Activated B cell treated with CpG ODN at 0.5 μM for 24 hours (primary cell): ENCODE data around the gene AP1M2. TPM values are rescaled to one million over a fixed set of nuclear protein-coding genes. Genes with fewer than 3 reads are reported as not detected.

Experiments used
- ATAC-seq: fragments of 200-7000 bp; cut with Tn5 transposase; one replicate; pipeline ENCODE4 v1.10.0; 2021; ENCODE audit warnings: low read depth, mild to moderate bottlenecking, moderate library complexity
- CTCF ChIA-PET: fragments of 350-600 bp; sonication (Branson Sonifier 250); formaldehyde crosslinking; loops from one replicate; lab custom pipeline; 2021; ENCODE audit warnings: antibody characterized with exemption; lab: Charles Lee
- POLR2A ChIA-PET: fragments of 350-600 bp; sonication (Branson Sonifier 250); formaldehyde crosslinking; loops from one replicate; lab custom pipeline; 2021; ENCODE audit warnings: antibody characterized with exemption; lab: Charles Lee
- DNase-seq: peaks from one replicate; pipeline ENCODE4 v3.0.0; 2022
- H3K27ac Mint-ChIP-seq: one replicate; pipeline ENCODE4 v1.8.0; 2020; ENCODE audit warnings: mixed read lengths
- H3K27me3 Mint-ChIP-seq: one replicate; pipeline ENCODE4 v1.8.0; 2021; ENCODE audit warnings: mixed read lengths
- H3K36me3 Mint-ChIP-seq: one replicate; pipeline ENCODE4 v1.8.0; 2021; ENCODE audit warnings: low read depth, mixed read lengths
- H3K4me1 Mint-ChIP-seq: one replicate; pipeline ENCODE4 v1.8.0; 2021; ENCODE audit warnings: mixed read lengths
- H3K4me3 Mint-ChIP-seq: one replicate; pipeline ENCODE4 v1.8.0; 2020; ENCODE audit warnings: mild to moderate bottlenecking, mixed read lengths
- H3K9me3 Mint-ChIP-seq: one replicate; pipeline ENCODE4 v1.8.0; 2020; ENCODE audit warnings: mixed read lengths
- intact Hi-C: fragments of 100-400 bp; cut with micrococcal nuclease; formaldehyde crosslinking; loops from one replicate; pipeline ENCODE4 v1.15.1; 2024
- total RNA-seq: library from RNA; stranded (reverse); gene quantifications from 2 replicates; pipeline ENCODE4 v1.2.3, GENCODE V29; 2022
- TF ChIP-seq, protein P1 (sequence below): fragments of 200-600 bp; IDR thresholded peaks from one replicate; pipeline ENCODE4 v1.8.0; 2022; ENCODE audit warnings: antibody characterized with exemption, mild to moderate bottlenecking

AP1M2 gene
- total RNA-seq, 1 donor from 2014 or later, result not detected

DNA sequence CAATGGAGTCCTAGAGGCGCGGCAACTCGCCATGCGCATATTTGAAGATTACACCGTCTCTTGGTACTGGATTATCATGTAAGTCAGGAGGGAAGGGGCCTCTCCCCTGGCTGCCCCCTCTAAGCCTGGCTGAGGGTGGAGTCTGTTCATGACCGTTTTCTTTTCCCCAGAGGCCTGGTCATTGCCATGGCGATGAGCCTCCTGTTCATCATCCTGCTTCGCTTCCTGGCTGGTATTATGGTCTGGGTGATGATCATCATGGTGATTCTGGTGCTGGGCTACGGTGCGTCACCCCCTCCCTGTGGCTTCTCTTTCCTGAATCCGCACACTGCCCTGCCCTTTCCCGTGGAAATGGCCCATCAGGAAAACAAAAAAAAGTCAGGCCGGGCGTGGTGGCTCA is 44.8 kb upstream of the AP1M2 start:
- peaks cover 77% of the 10 kb centered on the region for H3K36me3 Mint-ChIP-seq

DNA sequence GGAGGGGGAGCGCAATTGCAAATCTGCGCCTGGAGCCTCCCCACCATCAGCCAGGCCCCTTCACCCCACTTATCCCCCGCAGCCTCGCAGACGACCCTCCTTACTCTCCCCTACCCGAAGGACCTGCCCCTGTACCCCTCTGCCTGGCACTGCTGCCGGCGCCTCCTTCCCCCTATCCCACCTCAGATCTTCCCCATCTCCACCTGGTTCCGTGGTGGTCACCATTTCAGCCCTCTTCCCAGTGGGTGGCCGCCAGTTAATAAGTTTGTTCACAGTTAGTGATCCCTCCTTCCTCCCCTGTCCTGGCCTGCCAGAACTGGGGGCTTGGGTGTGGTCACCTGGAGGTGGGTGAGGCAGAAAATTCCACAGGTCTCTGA is 38.6 kb upstream of the AP1M2 start:
- peak overlapping the region; percentile 46 for H3K27ac Mint-ChIP-seq
- intact Hi-C loops, result no loop called here
- no peak for DNase-seq
- H3K27me3 Mint-ChIP-seq, result no peaks in the 10 kb centered on the region
- no peak for ATAC-seq
- peaks cover 55% of the 10 kb centered on the region for H3K36me3 Mint-ChIP-seq
- CTCF ChIA-PET, result no interaction called here
- TF ChIP-seq, protein P1, sequence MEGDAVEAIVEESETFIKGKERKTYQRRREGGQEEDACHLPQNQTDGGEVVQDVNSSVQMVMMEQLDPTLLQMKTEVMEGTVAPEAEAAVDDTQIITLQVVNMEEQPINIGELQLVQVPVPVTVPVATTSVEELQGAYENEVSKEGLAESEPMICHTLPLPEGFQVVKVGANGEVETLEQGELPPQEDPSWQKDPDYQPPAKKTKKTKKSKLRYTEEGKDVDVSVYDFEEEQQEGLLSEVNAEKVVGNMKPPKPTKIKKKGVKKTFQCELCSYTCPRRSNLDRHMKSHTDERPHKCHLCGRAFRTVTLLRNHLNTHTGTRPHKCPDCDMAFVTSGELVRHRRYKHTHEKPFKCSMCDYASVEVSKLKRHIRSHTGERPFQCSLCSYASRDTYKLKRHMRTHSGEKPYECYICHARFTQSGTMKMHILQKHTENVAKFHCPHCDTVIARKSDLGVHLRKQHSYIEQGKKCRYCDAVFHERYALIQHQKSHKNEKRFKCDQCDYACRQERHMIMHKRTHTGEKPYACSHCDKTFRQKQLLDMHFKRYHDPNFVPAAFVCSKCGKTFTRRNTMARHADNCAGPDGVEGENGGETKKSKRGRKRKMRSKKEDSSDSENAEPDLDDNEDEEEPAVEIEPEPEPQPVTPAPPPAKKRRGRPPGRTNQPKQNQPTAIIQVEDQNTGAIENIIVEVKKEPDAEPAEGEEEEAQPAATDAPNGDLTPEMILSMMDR, result no peak
- POLR2A ChIA-PET, result interaction anchor here (0.8 kb wide), 1 partner anchor 29 kb away, joined by 3 read pairs; no protein-coding TSS in a partner anchor
- H3K9me3 Mint-ChIP-seq, result no peaks in the 10 kb centered on the region
- H3K4me1 Mint-ChIP-seq, result peaks cover 33% of the 10 kb centered on the region
- H3K4me3 Mint-ChIP-seq, result no peak overlapping the region

More for the DNA sequence above, 44.8 kb upstream of the AP1M2 start:
- Mint-ChIP-seq H3K27ac (peak overlapping the region; percentile 30), H3K9me3 (no peaks in the 10 kb centered on the region), H3K4me1 (peaks cover 4% of the 10 kb centered on the region), H3K4me3 (no peak overlapping the region), H3K27me3 (no peaks in the 10 kb centered on the region)
- POLR2A ChIA-PET, result interaction anchor here (0.7 kb wide), 1 partner anchor 207 kb away, joined by 7 read pairs; no protein-coding TSS in a partner anchor
- TF ChIP-seq, protein P1, result no peak
- CTCF ChIA-PET, result no interaction called here
- ATAC-seq (no peak), DNase-seq (no peak)
- intact Hi-C loops, result no loop called here

DNA sequence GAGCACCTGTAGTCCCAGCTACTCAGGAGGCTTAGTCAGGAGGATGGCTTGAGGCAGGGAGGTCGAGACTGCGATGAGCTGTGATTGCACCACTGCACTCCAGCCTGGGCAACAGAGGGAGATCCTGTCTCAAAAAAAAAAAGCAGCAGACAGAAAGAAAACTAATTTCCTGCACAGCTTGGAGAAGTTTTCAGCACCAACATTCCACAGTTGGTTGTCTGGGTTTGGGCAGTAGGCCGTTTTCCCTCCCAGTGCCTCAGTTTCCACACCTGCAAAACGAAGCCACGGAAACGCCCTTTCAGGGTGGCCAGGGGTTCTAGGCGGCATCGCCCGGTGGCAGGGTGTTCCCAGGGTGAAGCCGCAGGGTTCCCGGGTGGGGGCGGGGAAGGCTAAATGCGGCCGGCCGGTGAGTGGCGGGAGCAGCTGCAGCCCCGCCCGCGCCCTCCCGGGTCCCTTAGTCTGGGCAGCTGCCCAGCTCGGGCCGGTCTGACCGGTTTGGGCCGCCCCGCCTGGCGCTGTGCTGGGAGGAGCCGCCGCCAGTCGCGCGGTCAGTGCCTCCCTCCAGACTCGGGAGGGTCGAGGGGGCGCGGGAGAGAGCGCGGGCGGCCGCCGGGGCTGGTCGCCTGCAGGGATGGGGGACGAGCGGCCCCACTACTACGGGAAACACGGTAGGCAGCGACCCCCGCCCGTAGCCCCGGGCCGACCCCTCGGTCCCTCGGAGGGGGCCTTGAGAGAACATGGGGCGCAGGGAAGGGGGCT is 38.1 kb upstream of the AP1M2 start, which contains the start of gene SLC44A2:
TSS of gene SLC44A2 (plus strand) at position 551 of the 759 bp plus-strand sequence. CDS start at position 632, 81 bp downstream.
- Mint-ChIP-seq H3K4me3 (peak within 1 kb of the TSS; percentile 16), H3K27ac (peak within 1 kb of the TSS; percentile 46), H3K9me3 (no peaks in the 10 kb centered on the region), H3K4me1 (peaks cover 37% of the 10 kb centered on the region), H3K36me3 (peaks cover 55% of the 10 kb centered on the region), H3K27me3 (no peaks in the 10 kb centered on the region)
- TF ChIP-seq, protein P1, result no peak
- ChIA-PET POLR2A (no interaction called here), CTCF (no interaction called here)
- intact Hi-C loops, result no loop called here
- ATAC-seq (no peak), DNase-seq (no peak)

DNA sequence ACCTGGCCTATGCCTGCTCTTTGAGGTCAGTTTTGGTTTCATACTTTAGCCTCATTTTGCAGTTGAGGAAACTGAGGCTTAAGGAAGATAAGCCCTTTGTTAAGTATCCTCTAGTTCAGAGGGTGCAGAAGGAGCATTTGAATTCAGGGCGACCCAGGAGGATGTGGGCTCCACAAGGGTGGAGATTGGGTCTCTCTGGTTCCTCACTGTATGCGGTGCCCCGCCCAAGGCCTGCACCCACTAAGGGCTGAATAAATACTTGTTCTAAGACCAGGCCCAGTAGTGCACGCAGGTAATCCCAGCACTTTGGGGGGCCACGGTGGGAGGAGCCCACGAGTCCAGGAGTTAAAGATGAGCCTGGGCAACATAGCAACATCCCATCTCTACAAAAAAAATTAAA is 37.5 kb upstream of the AP1M2 start:
- TF ChIP-seq, protein P1, result no peak
- ChIA-PET POLR2A (no interaction called here), CTCF (interaction anchor here (2.2 kb wide), 1 partner anchor 19 kb away, joined by 6 read pairs; no protein-coding TSS in a partner anchor)
- Mint-ChIP-seq H3K27me3 (no peaks in the 10 kb centered on the region), H3K4me1 (peaks cover 37% of the 10 kb centered on the region), H3K4me3 (peak overlapping the region; percentile 16), H3K36me3 (peaks cover 57% of the 10 kb centered on the region), H3K9me3 (no peaks in the 10 kb centered on the region), H3K27ac (no peak overlapping the region)
- DNase-seq (no peak), ATAC-seq (peak; percentile 34)
- intact Hi-C loops, result no loop called here

DNA sequence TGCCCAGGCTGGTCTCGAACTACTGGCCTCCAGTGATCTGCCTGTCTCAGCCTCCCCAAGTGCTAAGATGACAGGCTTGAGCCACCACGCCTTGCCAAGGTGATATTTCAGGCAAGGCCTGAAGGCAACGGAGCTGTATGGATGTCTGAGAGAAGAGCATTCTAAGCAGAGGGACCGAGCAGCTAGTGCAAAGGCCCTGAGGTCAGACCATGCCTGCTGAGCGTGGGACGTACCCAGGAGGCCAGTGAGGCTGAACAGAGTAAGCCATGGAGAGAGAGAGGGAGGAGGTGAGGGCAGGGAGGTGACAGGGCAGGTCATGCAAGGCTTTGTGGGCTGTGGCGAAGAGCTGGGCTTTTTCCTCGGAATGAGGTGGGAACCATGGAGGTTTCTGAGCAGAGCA is 34.9 kb upstream of the AP1M2 start:
- CTCF ChIA-PET, result interaction anchor here (1.5 kb wide), 1 partner anchor 10 kb away, joined by 3 read pairs; no protein-coding TSS in a partner anchor
- H3K4me1 Mint-ChIP-seq, result peaks cover 46% of the 10 kb centered on the region
- intact Hi-C loops, result no loop called here

More for the DNA sequence above, 34.9 kb upstream of the AP1M2 start:
- no peaks in the 10 kb centered on the region for H3K9me3 Mint-ChIP-seq
- peaks cover 51% of the 10 kb centered on the region for H3K36me3 Mint-ChIP-seq
- ATAC-seq (no peak), DNase-seq (no peak)
- H3K4me3 Mint-ChIP-seq, result no peak overlapping the region
- H3K27ac Mint-ChIP-seq, result peak overlapping the region; percentile 22
- POLR2A ChIA-PET, result interaction anchor here (0.6 to 1.0 kb wide), 3 partner anchors 14 to 23 kb away, joined by 3 to 5 read pairs (median 3); no protein-coding TSS in a partner anchor
- TF ChIP-seq, protein P1, result no peak
- H3K27me3 Mint-ChIP-seq, result no peaks in the 10 kb centered on the region
